LNCaP clone FGC (cell line): ENCODE results near the gene STPG4.
"Not testable (repeated sequence)": the region's sequence is repeated elsewhere in the genome, so short reads cannot be mapped to it uniquely, and the experiment has no call there.

Experiments used
- DNase-seq: peaks from one replicate; pipeline ENCODE4 v3.0.0-alpha.2; 2011; ENCODE audit warnings: low read depth
- H3K4me3 ChIP-seq: 2 replicates; pipeline ENCODE4 v1.5.1; 2011; ENCODE audit warnings: mild to moderate bottlenecking, low read depth, low read length, control low read depth
- CTCF ChIP-seq: IDR thresholded peaks from 2 replicates; pipeline ENCODE4 v1.5.1; 2012; ENCODE audit warnings: mild to moderate bottlenecking; ENCODE audit not compliant: control insufficient read depth, insufficient read depth; ENCODE audit errors: extremely low read depth

The STPG4 gene

GRCh38 chr2:47109680-47110079 lies 45.4 kb downstream of the STPG4 start:
- TF ChIP-seq CTCF: no peak
- no peak overlapping the region for H3K4me3 ChIP-seq
- DNase-seq: no peak

GRCh38 chr2:47109007-47109375 lies 46.1 kb downstream of the STPG4 start:
- no peak for DNase-seq
- no peak overlapping the region for H3K4me3 ChIP-seq
- TF ChIP-seq CTCF: no peak

GRCh38 chr2:47108267-47109006 lies 46.7 kb downstream of the STPG4 start:
- H3K4me3 ChIP-seq, DNase-seq: not testable (repeated sequence)

GRCh38 chr2:47107201-47107600 lies 47.9 kb downstream of the STPG4 start:
- DNase-seq, H3K4me3 ChIP-seq: not testable (repeated sequence)

- not testable (repeated sequence) for DNase-seq
Measured at GRCh38 chr2:47106231-47106630, 48.9 kb downstream of the STPG4 start.

GRCh38 chr2:47099712-47100111 lies 55.4 kb downstream of the STPG4 start:
- not testable (repeated sequence) for H3K4me3 ChIP-seq, DNase-seq

More at GRCh38 chr2:47106231-47106630, 48.9 kb downstream of the STPG4 start:
- not testable (repeated sequence) for H3K4me3 ChIP-seq

- no peak for TF ChIP-seq CTCF
- H3K4me3 ChIP-seq: no peak overlapping the region
- DNase-seq: no peak
Measured at GRCh38 chr2:47098953-47099352, 56.2 kb downstream of the STPG4 start.

GRCh38 chr2:47097563-47097962 lies 57.5 kb downstream of the STPG4 start:
- H3K4me3 ChIP-seq: no peak overlapping the region
- TF ChIP-seq CTCF: no peak
- DNase-seq: no peak

- no peak overlapping the region for H3K4me3 ChIP-seq
- DNase-seq: no peak
- no peak for TF ChIP-seq CTCF
Measured at GRCh38 chr2:47096451-47096850, 58.7 kb downstream of the STPG4 start.
